WTC11 (cell line): ENCODE results near the gene BDKRB2.

ENCODE experiments used
- CTCF ChIP-seq: fragments of 200-600 bp; IDR thresholded peaks from 2 replicates; pipeline ENCODE4 v1.8.0; 2022; ENCODE audit warnings: antibody characterized with exemption
- ESRRA ChIP-seq: sonication (generic); formaldehyde crosslinking; IDR thresholded peaks from 2 replicates; pipeline ENCODE4 v1.8.1; 2022; ENCODE audit warnings: mild to moderate bottlenecking, missing genetic modification reagents, borderline replicate concordance
- FOXP4 ChIP-seq: sonication (generic); formaldehyde crosslinking; IDR thresholded peaks from 2 replicates; pipeline ENCODE4 v1.8.0; 2022; ENCODE audit warnings: mild to moderate bottlenecking, missing genetic modification reagents
- NFATC4 ChIP-seq: fragments of 250-450 bp; sonication (Bioruptor Pico); IDR thresholded peaks from 2 replicates; pipeline ENCODE4 v1.9.0; 2021; ENCODE audit warnings: mild to moderate bottlenecking
- NFYB ChIP-seq: sonication (generic); formaldehyde crosslinking; conservative IDR thresholded peaks from 2 replicates; pipeline ENCODE4 v1.8.0; 2022; ENCODE audit warnings: low read depth, missing genetic modification reagents
- SP1 ChIP-seq: sonication (generic); formaldehyde crosslinking; conservative IDR thresholded peaks from 2 replicates; pipeline ENCODE4 v1.8.1; 2022; ENCODE audit warnings: missing genetic modification reagents
- USF2 ChIP-seq: sonication (generic); formaldehyde crosslinking; IDR thresholded peaks from 2 replicates; pipeline ENCODE4 v1.8.1; 2023; ENCODE audit warnings: mild to moderate bottlenecking, missing genetic modification reagents, moderate library complexity
- ZNF671 ChIP-seq: fragments of 250-450 bp; sonication (Bioruptor Pico); IDR thresholded peaks from 2 replicates; pipeline ENCODE4 v1.8.0; 2021; ENCODE audit warnings: mild to moderate bottlenecking

- TF ChIP-seq SP1 (CRISPR knock-in tag), result no peak
- no peak for TF ChIP-seq ZNF671 (CRISPR knock-in tag)
- TF ChIP-seq NFATC4, result no peak
- no peak for TF ChIP-seq FOXP4 (CRISPR knock-in tag)
- no peak for TF ChIP-seq NFYB (CRISPR knock-in tag)
- no peak for TF ChIP-seq ESRRA (CRISPR knock-in tag)
- TF ChIP-seq CTCF, result no peak
- no peak for TF ChIP-seq USF2 (CRISPR knock-in tag)
Observed at GRCh38 chr14:96285667-96286066, 81.0 kb downstream of the BDKRB2 start.
